ENCODE results near the gene IFI6. TPM values are rescaled to one million over a fixed set of nuclear protein-coding genes. Genes with fewer than 3 reads are reported as not detected.
"Not testable (repeated sequence)": the region's sequence is repeated elsewhere in the genome, so short reads cannot be mapped to it uniquely, and the experiment has no call there.

Gene IFI6
- total RNA-seq, 1 experiment from 2014 or later: 4.3 TPM

GRCh38 chr1:27643600-27644368 lies 28.2 kb downstream of the IFI6 start:
- Histone ChIP-seq H2BK5ac (ENCODE audit: insufficient read length, low read length) (no peak overlapping the region), H2AFZ (ENCODE audit: low read length) (no peak overlapping the region), H3K23ac (ENCODE audit: insufficient read length, low read depth, low read length) (no peak overlapping the region), H2BK12ac (ENCODE audit: insufficient read length, low read depth, low read length) (no peak overlapping the region), H2BK15ac (ENCODE audit: low read depth, low read length) (no peak overlapping the region), H3K23me2 (ENCODE audit: insufficient read length, low read depth, low read length, poor library complexity, severe bottlenecking) (no peaks in the 10 kb centered on the region), H2BK120ac (ENCODE audit: low read depth, low read length, poor library complexity, severe bottlenecking) (no peak overlapping the region), H3K4ac (ENCODE audit: low read depth, low read length) (no peak overlapping the region), H3K27ac (ENCODE audit: insufficient read length, low read depth, low read length) (no peak overlapping the region), H2AK5ac (ENCODE audit: insufficient read length, low read length) (no peak overlapping the region), H3K9ac (ENCODE audit: extremely low read depth, insufficient read length, low read length) (no peak overlapping the region), H2BK20ac (ENCODE audit: low read depth, low read length, poor library complexity, severe bottlenecking) (no peak overlapping the region), H4K20me1 (ENCODE audit: control insufficient read depth, insufficient read depth, insufficient read length) (no peaks in the 10 kb centered on the region), H3K9me3 (ENCODE audit: control insufficient read depth, low read depth, low read length) (no peaks in the 10 kb centered on the region), H3K4me2 (ENCODE audit: insufficient read depth, insufficient read length, low read length) (no peak overlapping the region), H3K79me2 (ENCODE audit: insufficient read depth, low read length) (no peaks in the 10 kb centered on the region), H4K5ac (ENCODE audit: insufficient read length, low read depth, low read length) (no peak overlapping the region), H4K8ac (replicated peaks; ENCODE audit: insufficient read length, low read depth, low read length) (no peak overlapping the region), H4K91ac (ENCODE audit: insufficient read length, low read depth, low read length) (no peak overlapping the region), H3K4me1 (ENCODE audit: insufficient read depth, low read length) (peaks cover 3% of the 10 kb centered on the region), H3T11ph (ENCODE audit: low read length) (no peak overlapping the region), H3K18ac (ENCODE audit: insufficient read length, low read depth, low read length) (no peak overlapping the region), H3K14ac (ENCODE audit: insufficient read depth, low read length) (no peak overlapping the region), H3K79me1 (ENCODE audit: insufficient read depth, low read depth, low read length, poor library complexity, severe bottlenecking) (no peaks in the 10 kb centered on the region), H3K27me3 (ENCODE audit: insufficient read depth, low read length) (no peaks in the 10 kb centered on the region), H3K56ac (ENCODE audit: insufficient read length, low read depth, low read length) (no peak overlapping the region)
- TF ChIP-seq CTCF (conservative IDR thresholded peaks at IDR 0.05): peak; percentile 81
- Mint-ChIP-seq H3K4me3 (no peak overlapping the region), H3K27ac (no peak overlapping the region; a peak in 1 of 7 replicates), H3K27me3 (ENCODE audit: low read depth) (no peaks in the 10 kb centered on the region; the same call in none of the 2 replicates), H3K36me3 (ENCODE audit: insufficient read depth in 1 of 3, low read depth in 3 of 3) (no peaks in the 10 kb centered on the region), H3K4me1 (peaks cover 8 to 11% of the 10 kb centered on the region in 2 experiments), H3K9me3 (no peaks in the 10 kb centered on the region; a peak in 1 of 5 replicates)
- no CpG with 5 or more reads among the region's 13 CpGs for WGBS (ENCODE audit: extremely low coverage, insufficient read length, low lambda C conversion rate)
- peak; percentile 85 for DNase-seq

- H3K27me3 ChIP-seq (ENCODE audit: insufficient read depth, low read length); H2BK15ac ChIP-seq (ENCODE audit: low read depth, low read length); H2AK5ac ChIP-seq (ENCODE audit: insufficient read length, low read length); H3K23me2 ChIP-seq (ENCODE audit: insufficient read length, low read depth, low read length, poor library complexity, severe bottlenecking); H4K20me1 ChIP-seq (ENCODE audit: control insufficient read depth, insufficient read depth, insufficient read length); H2BK120ac ChIP-seq (ENCODE audit: low read depth, low read length, poor library complexity, severe bottlenecking); H4K5ac ChIP-seq (ENCODE audit: insufficient read length, low read depth, low read length); H3K27ac ChIP-seq (ENCODE audit: insufficient read length, low read depth, low read length); H3K4me1 ChIP-seq (ENCODE audit: insufficient read depth, low read length); H3K9me3 ChIP-seq (ENCODE audit: control insufficient read depth, low read depth, low read length); H3T11ph ChIP-seq (ENCODE audit: low read length); H3K9me3 Mint-ChIP-seq; H3K23ac ChIP-seq (ENCODE audit: insufficient read length, low read depth, low read length); H3K9ac ChIP-seq (ENCODE audit: extremely low read depth, insufficient read length, low read length); H2AFZ ChIP-seq (ENCODE audit: low read length); H3K56ac ChIP-seq (ENCODE audit: insufficient read length, low read depth, low read length); H3K27ac Mint-ChIP-seq; H3K4ac ChIP-seq (ENCODE audit: low read depth, low read length); H4K8ac ChIP-seq (replicated peaks; ENCODE audit: insufficient read length, low read depth, low read length); DNase-seq; H2BK20ac ChIP-seq (ENCODE audit: low read depth, low read length, poor library complexity, severe bottlenecking); H2BK12ac ChIP-seq (ENCODE audit: insufficient read length, low read depth, low read length); H3K4me3 Mint-ChIP-seq; H3K14ac ChIP-seq (ENCODE audit: insufficient read depth, low read length); H3K79me1 ChIP-seq (ENCODE audit: insufficient read depth, low read depth, low read length, poor library complexity, severe bottlenecking); H3K27me3 Mint-ChIP-seq (ENCODE audit: low read depth); H4K91ac ChIP-seq (ENCODE audit: insufficient read length, low read depth, low read length); H3K4me2 ChIP-seq (ENCODE audit: insufficient read depth, insufficient read length, low read length); H3K18ac ChIP-seq (ENCODE audit: insufficient read length, low read depth, low read length); H3K79me2 ChIP-seq (ENCODE audit: insufficient read depth, low read length); H3K36me3 Mint-ChIP-seq (ENCODE audit: insufficient read depth in 1 of 3, low read depth in 3 of 3); H2BK5ac ChIP-seq (ENCODE audit: insufficient read length, low read length): not testable (repeated sequence)
- no CpG with 5 or more reads among the region's 9 CpGs for WGBS (ENCODE audit: extremely low coverage, insufficient read length, low lambda C conversion rate)
- peaks cover 8 to 17% of the 10 kb centered on the region in 2 experiments for H3K4me1 Mint-ChIP-seq
Observed at GRCh38 chr1:27640514-27640913, 31.5 kb downstream of the IFI6 start.

All from H9 (cell line).